Endodermal cell (in vitro differentiated cells): ENCODE data around the gene KRT12. TPM values are rescaled to one million over a fixed set of nuclear protein-coding genes. Genes with fewer than 3 reads are reported as not detected.
A peak's percentile ranks its signal among the peaks of the same experiment; 100 is the strongest.

Source experiments
- DNase-seq: peaks from one replicate; pipeline ENCODE4 v3.0.0-alpha.2; 2017
- H3K27ac ChIP-seq: 2 replicates; pipeline ENCODE4 v1.5.1; 2013; ENCODE audit warnings: mild to moderate bottlenecking, low read depth, low read length, moderate library complexity
- H3K27me3 ChIP-seq: 2 replicates; pipeline ENCODE4 v1.6.1; 2013; ENCODE audit warnings: mild to moderate bottlenecking, low read length, moderate library complexity; ENCODE audit not compliant: insufficient read depth, control insufficient read depth, poor library complexity, severe bottlenecking
- H3K36me3 ChIP-seq: 2 replicates; pipeline ENCODE4 v1.7.0; 2013; ENCODE audit warnings: mild to moderate bottlenecking, low read length, moderate library complexity; ENCODE audit not compliant: control insufficient read depth, insufficient read depth
- H3K4me1 ChIP-seq: one replicate; pipeline ENCODE4 v1.7.0; 2013; ENCODE audit warnings: low read length; ENCODE audit not compliant: control insufficient read depth, insufficient read depth
- H3K4me3 ChIP-seq: 2 replicates; pipeline ENCODE4 v1.5.1; 2013; ENCODE audit warnings: mild to moderate bottlenecking, low read length, moderate library complexity
- H3K9ac ChIP-seq: 2 replicates; pipeline ENCODE4 v1.6.1; 2013; ENCODE audit warnings: mild to moderate bottlenecking, low read length, moderate library complexity; ENCODE audit not compliant: poor library complexity, severe bottlenecking; ENCODE audit errors: extremely low read depth
- H3K9me3 ChIP-seq: 2 replicates; pipeline ENCODE4 v1.6.1; 2013; ENCODE audit warnings: mild to moderate bottlenecking, low read length, moderate library complexity; ENCODE audit not compliant: control insufficient read depth
- H3K27ac Mint-ChIP-seq: 2 replicates; pipeline ENCODE4 v1.8.0; 2020; ENCODE audit warnings: mixed read lengths
- H3K27me3 Mint-ChIP-seq: 2 replicates; pipeline ENCODE4 v1.8.0; 2021; ENCODE audit warnings: mild to moderate bottlenecking, mixed read lengths; ENCODE audit not compliant: insufficient read depth
- H3K36me3 Mint-ChIP-seq: 2 replicates; pipeline ENCODE4 v1.8.0; 2020; ENCODE audit warnings: low read depth, mixed read lengths
- H3K4me1 Mint-ChIP-seq: 2 replicates; pipeline ENCODE4 v1.8.0; 2020; ENCODE audit warnings: mixed read lengths
- H3K4me3 Mint-ChIP-seq: 2 replicates; pipeline ENCODE4 v1.8.0; 2020; ENCODE audit warnings: mild to moderate bottlenecking, moderate library complexity, mixed read lengths
- H3K9me3 Mint-ChIP-seq: 2 replicates; pipeline ENCODE4 v1.8.0; 2020; ENCODE audit warnings: mild to moderate bottlenecking, mixed read lengths
- WGBS, 2 experiments: methylation state at CpG; one replicate each; pipeline versions ENCODE4 v1.1.5 to v1.1.7; 2013; ENCODE audit warnings: missing lambda C conversion rate in 2 of 2, mixed read lengths in 1 of 2; ENCODE audit not compliant: insufficient coverage in 1 of 2, insufficient read length in 1 of 2; 5-methylcytosine and 5-hydroxymethylcytosine counted together
- total RNA-seq, 2 donors: library from RNA; stranded (reverse); fragmentation: NEBNext Ultra II Directional in 1 of 2; extraction: Animal tissue kit (Norgen Biotek cat#: 25700) in 1 of 2; gene quantifications; 2 replicates in 1 of 2; 3 replicates in 1 of 2; pipeline ENCODE4 v1.2.1, GENCODE V29; 2021
- TF ChIP-seq, protein P1 (sequence below): fragments of 200-600 bp; sonication (generic); conservative IDR thresholded peaks from 2 replicates; pipeline ENCODE4 v1.5.0; 2021; ENCODE audit warnings: antibody characterized with exemption, mild to moderate bottlenecking

KRT12 gene
- total RNA-seq, 2 donors from 2014 or later = not detected

DNA sequence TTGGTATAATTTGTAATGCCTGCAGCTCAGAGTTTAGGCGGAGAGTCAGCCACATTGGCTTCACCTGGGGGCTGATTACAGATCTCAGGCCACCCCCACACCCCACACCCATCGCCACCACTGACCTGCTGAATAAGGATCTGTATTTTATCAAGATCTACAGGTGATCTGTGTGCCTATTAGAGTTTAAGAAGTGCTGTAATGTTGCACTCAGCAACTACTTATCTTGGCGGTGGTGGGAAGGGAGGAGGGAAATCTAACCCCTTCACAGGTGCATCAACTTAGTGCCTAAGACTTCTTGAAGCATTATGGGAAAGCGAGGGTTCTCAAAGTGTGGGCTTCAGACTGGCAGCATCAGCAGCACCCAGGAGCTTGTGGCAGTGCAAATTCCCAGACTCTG is 35.5 kb upstream of the KRT12 start:
- 84 to 88% methylated on average over 2 to 4 of the region's 4 CpGs for WGBS, 2 experiments
- no peaks in the 10 kb centered on the region for H3K4me1 ChIP-seq

DNA sequence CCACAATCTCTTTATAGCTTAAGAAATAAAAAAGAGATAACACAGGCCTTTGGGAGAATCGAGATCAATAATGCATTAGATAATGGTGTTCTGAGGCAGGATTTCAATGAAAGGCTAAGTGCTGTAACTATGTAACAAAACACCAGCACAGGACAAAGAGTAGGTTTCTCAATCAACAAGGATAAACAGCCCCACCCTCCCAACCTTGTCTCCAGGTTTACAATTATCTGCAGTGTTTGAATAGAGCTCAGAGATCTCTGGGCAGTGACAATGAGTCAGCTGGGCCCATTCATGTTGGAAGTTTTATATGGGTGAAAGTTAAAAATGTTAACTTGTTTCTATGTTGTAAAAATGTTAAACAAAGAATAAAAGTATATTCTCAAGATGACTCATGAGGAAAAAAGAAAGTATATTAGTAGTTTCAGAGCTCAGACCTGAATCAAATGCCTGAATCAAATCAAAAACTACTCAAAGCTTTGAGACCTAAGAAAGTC is 35.0 kb upstream of the KRT12 start:
- peaks cover 37% of the 10 kb centered on the region for H3K4me1 Mint-ChIP-seq
- Histone ChIP-seq H3K36me3 (no peaks in the 10 kb centered on the region), H3K9me3 (no peaks in the 10 kb centered on the region), H3K4me3 (no peak overlapping the region), H3K27ac (no peak overlapping the region), H3K27me3 (no peaks in the 10 kb centered on the region), H3K9ac (peak overlapping the region; percentile 19), H3K4me1 (no peaks in the 10 kb centered on the region)
- peak overlapping the region; percentile 7 for H3K4me3 Mint-ChIP-seq
- H3K27me3 Mint-ChIP-seq = peaks cover 25% of the 10 kb centered on the region
- no CpG with 5 or more reads among the region's 1 CpG for WGBS, 2 experiments
- DNase-seq = peak; percentile 64
- no peaks in the 10 kb centered on the region for H3K9me3 Mint-ChIP-seq
- TF ChIP-seq, protein P1, sequence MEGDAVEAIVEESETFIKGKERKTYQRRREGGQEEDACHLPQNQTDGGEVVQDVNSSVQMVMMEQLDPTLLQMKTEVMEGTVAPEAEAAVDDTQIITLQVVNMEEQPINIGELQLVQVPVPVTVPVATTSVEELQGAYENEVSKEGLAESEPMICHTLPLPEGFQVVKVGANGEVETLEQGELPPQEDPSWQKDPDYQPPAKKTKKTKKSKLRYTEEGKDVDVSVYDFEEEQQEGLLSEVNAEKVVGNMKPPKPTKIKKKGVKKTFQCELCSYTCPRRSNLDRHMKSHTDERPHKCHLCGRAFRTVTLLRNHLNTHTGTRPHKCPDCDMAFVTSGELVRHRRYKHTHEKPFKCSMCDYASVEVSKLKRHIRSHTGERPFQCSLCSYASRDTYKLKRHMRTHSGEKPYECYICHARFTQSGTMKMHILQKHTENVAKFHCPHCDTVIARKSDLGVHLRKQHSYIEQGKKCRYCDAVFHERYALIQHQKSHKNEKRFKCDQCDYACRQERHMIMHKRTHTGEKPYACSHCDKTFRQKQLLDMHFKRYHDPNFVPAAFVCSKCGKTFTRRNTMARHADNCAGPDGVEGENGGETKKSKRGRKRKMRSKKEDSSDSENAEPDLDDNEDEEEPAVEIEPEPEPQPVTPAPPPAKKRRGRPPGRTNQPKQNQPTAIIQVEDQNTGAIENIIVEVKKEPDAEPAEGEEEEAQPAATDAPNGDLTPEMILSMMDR = no peak
- no peaks in the 10 kb centered on the region for H3K36me3 Mint-ChIP-seq
- H3K27ac Mint-ChIP-seq = peak overlapping the region; percentile 1

More for the DNA sequence above, 35.5 kb upstream of the KRT12 start:
- Histone ChIP-seq H3K27me3 (no peaks in the 10 kb centered on the region), H3K9ac (peak overlapping the region; percentile 19), H3K9me3 (no peaks in the 10 kb centered on the region), H3K27ac (no peak overlapping the region), H3K36me3 (no peaks in the 10 kb centered on the region), H3K4me3 (peak overlapping the region; percentile 22)
- Mint-ChIP-seq H3K9me3 (no peaks in the 10 kb centered on the region), H3K36me3 (no peaks in the 10 kb centered on the region), H3K4me1 (peaks cover 37% of the 10 kb centered on the region), H3K27ac (peak overlapping the region; percentile 1), H3K4me3 (no peak overlapping the region), H3K27me3 (peaks cover 30% of the 10 kb centered on the region)
- no peak for DNase-seq
- TF ChIP-seq, protein P1 = no peak

DNA sequence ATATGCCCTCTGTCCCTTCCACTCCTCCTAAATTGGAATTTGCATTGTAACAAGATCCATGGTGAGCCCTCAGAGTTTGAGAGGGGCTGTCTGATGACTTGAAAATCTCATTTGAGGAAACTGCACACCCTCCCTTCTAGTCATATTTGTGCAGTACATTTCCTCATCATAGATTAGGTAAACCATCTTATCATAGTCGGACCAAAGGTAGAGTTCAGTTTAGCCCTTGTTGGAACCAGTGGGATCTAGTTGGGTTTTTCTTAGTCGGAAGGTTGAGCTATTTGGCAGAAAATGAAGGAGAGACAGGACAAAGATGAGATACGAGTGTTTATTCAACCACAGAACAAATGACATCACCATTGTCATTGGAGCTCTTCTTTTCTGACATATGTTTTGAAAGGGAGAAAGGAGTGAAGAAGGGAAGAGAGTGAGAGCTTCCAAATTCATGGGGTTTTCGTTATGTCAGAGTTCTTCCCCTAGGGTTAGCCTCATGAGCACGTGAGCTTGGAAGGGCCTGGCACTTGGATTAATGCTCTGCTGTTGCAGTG is 33.9 kb upstream of the KRT12 start:
- 86 to 94% methylated on average over 2 to 5 of the region's 5 CpGs for WGBS, 2 experiments
- TF ChIP-seq, protein P1 = no peak

More for the DNA sequence above, 33.9 kb upstream of the KRT12 start:
- H3K27me3 ChIP-seq = no peaks in the 10 kb centered on the region
- no peaks in the 10 kb centered on the region for H3K9me3 Mint-ChIP-seq
- no peaks in the 10 kb centered on the region for H3K36me3 ChIP-seq
- H3K9ac ChIP-seq = no peak overlapping the region
- no peak overlapping the region for H3K27ac ChIP-seq
- peaks cover 37% of the 10 kb centered on the region for H3K4me1 Mint-ChIP-seq
- H3K4me3 Mint-ChIP-seq = no peak overlapping the region
- H3K4me1 ChIP-seq = no peaks in the 10 kb centered on the region
- no peak overlapping the region for H3K4me3 ChIP-seq
- no peaks in the 10 kb centered on the region for H3K9me3 ChIP-seq
- H3K27ac Mint-ChIP-seq = no peak overlapping the region
- no peak for DNase-seq
- no peaks in the 10 kb centered on the region for H3K36me3 Mint-ChIP-seq
- H3K27me3 Mint-ChIP-seq = peaks cover 16% of the 10 kb centered on the region
